Psoas muscle (tissue), 8 donors: ENCODE results near the gene ADAMTS8. TPM values are rescaled to one million over a fixed set of nuclear protein-coding genes. Genes with fewer than 3 reads are reported as not detected.

ENCODE experiments used
- ATAC-seq, 4 donors: fragments of 200-7000 bp; cut with Tn5 transposase; one replicate each; pipeline ENCODE4 v1.9.1; 2020; ENCODE audit warnings: moderate library complexity in 3 of 4, mild to moderate bottlenecking in 2 of 4
- DNase-seq, 2 donors: peaks; one replicate each; pipeline ENCODE4 v3.0.0-alpha.2; 2020
- H3K27ac ChIP-seq: fragments of 200-600 bp; one replicate; pipeline ENCODE4 v1.8.0; 2022
- H3K27me3 ChIP-seq, 3 donors: fragments of 200-600 bp in 1 of 3; one replicate each; pipeline versions ENCODE4 v1.6.1 to v1.8.0; 2013 to 2022; ENCODE audit warnings: low read length in 2 of 3, mild to moderate bottlenecking in 2 of 3, moderate library complexity in 1 of 3; ENCODE audit not compliant: insufficient read depth in 3 of 3
- H3K36me3 ChIP-seq, 2 donors: fragments of 200-600 bp in 1 of 2; one replicate each; pipeline versions ENCODE4 v1.6.1 to v1.8.0; 2013 to 2022; ENCODE audit warnings: low read depth in 1 of 2, mild to moderate bottlenecking in 1 of 2, moderate library complexity in 1 of 2; ENCODE audit not compliant: insufficient read depth in 1 of 2
- H3K4me1 ChIP-seq: fragments of 200-600 bp; one replicate; pipeline ENCODE4 v1.8.0; 2022
- H3K4me3 ChIP-seq: fragments of 200-600 bp; one replicate; pipeline ENCODE4 v1.8.0; 2022; ENCODE audit warnings: mild to moderate bottlenecking
- H3K9me3 ChIP-seq: fragments of 200-600 bp; one replicate; pipeline ENCODE4 v1.8.0; 2022
- WGBS, 3 donors: extraction: QIAGEN DNeasy Blood & Tissue Kit; methylation state at CpG; one replicate each; pipeline versions ENCODE4 v1.1.6 to v1.1.7; 2013; 5-methylcytosine and 5-hydroxymethylcytosine counted together
- intact Hi-C, 2 donors: fragments of 100-400 bp; cut with DNase I; formaldehyde crosslinking; loops; one replicate each; pipeline versions ENCODE4 v1.11.0 to v1.14.2; 2022
- polyA plus RNA-seq, 3 donors: library from polyadenylated mRNA; stranded (reverse); fragments of 200-250 nt; gene quantifications; one replicate each; pipeline ENCODE4 v1.2.3, GENCODE V29; 2013
- total RNA-seq, 4 donors: library from RNA; stranded (reverse); fragmentation: NEBNext Ultra II Directional in 2 of 4; extraction: Animal tissue kit (Norgen Biotek cat#: 25700) in 2 of 4; gene quantifications; one replicate each; pipeline versions ENCODE4 v1.2.1 to v1.2.4, GENCODE V29; 2021 to 2023
- TF ChIP-seq, protein P1 (sequence below): fragments of 200-600 bp; IDR thresholded peaks from one replicate; pipeline ENCODE4 v1.8.0; 2022; ENCODE audit warnings: antibody characterized with exemption
- donor health status: healthy with polysubstance abuse.
- donor health status: DM: no; HTN: no; CAD: no; lungs with moderate emphysema.
- donor health status: Bipolar disorder and iron deficiency.
- donor health status: healthy.
- donor health status: DM: yes; HTN: yes; CAD: no.
- donor health status: DM: no; HTN: no; CAD: no.
- donor health status: DM: no; HTN: no; CAD: no.
- donor health status: DM: yes; HTN: yes; CAD: no.

The ADAMTS8 gene
- total and polyA plus RNA-seq, 7 donors = 0.12 to 1.2 (median 0.32) TPM; not detected in 1

DNA sequence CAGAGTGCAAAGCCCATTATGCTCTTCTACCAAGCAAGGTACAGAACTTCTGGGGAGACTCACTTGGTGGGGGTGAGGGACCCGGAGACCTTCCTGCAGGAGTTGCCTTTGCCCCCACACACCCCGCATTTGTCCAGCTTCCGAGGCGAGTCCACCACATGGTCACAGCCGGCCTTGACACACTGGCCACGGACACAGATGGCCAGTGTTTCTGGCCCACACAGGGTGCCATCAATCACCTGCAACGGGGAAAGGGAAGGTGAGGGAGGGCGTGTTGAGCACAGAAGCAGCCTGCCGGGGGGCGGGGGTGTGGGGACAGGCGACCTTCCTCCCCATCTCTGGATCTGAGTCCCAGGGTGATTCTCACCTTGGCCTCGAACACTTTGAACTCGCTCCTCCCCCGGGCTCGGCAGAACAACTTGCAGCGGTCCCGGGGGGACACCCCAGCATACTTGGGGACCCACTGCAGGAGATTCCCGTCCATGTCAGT, 20.0 kb downstream of the ADAMTS8 start:
- Histone ChIP-seq H3K36me3 (no peaks in the 10 kb centered on the region), H3K4me1 (peaks cover 8% of the 10 kb centered on the region), H3K27ac (no peak overlapping the region), H3K9me3 (no peaks in the 10 kb centered on the region), H3K4me3 (no peak overlapping the region), H3K27me3 (peaks cover 0 to 3% (median 0%) of the 10 kb centered on the region in 3 donors)
- TF ChIP-seq, protein P1, sequence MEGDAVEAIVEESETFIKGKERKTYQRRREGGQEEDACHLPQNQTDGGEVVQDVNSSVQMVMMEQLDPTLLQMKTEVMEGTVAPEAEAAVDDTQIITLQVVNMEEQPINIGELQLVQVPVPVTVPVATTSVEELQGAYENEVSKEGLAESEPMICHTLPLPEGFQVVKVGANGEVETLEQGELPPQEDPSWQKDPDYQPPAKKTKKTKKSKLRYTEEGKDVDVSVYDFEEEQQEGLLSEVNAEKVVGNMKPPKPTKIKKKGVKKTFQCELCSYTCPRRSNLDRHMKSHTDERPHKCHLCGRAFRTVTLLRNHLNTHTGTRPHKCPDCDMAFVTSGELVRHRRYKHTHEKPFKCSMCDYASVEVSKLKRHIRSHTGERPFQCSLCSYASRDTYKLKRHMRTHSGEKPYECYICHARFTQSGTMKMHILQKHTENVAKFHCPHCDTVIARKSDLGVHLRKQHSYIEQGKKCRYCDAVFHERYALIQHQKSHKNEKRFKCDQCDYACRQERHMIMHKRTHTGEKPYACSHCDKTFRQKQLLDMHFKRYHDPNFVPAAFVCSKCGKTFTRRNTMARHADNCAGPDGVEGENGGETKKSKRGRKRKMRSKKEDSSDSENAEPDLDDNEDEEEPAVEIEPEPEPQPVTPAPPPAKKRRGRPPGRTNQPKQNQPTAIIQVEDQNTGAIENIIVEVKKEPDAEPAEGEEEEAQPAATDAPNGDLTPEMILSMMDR = no peak
- intact Hi-C loops = no loop called here
- DNase-seq (peak in 1 of 2 donors; percentile 25), ATAC-seq (no peak)
- 78 to 85% (median 80%) methylated on average over 18 of the region's 18 CpGs for WGBS, 3 donors

DNA sequence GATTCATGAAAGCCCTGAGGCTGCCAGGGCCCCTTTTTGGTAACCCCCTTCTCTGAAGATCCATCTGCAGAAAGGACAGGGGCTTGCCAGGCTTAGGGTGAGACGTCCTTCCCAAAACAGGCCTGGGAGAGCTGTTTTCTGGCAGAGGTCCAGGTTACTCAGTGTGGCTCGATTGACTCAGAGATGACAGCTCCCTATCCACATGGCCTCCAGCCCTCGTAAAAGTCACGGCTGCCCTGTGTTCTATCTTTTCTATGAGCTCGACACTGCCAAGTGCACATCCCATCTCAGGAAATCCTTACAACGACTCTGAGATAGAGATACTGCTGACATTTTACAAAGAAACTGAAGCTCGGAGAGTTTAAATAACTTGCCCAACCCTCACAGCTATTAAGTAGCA, 20.4 kb downstream of the ADAMTS8 start:
- H3K9me3 ChIP-seq = no peaks in the 10 kb centered on the region
- 35 to 54% (median 38%) methylated on average over 7 of the region's 7 CpGs for WGBS, 3 donors
- peaks cover 13% of the 10 kb centered on the region for H3K4me1 ChIP-seq
- H3K36me3 ChIP-seq = no peaks in the 10 kb centered on the region
- ATAC-seq = peak in 2 of 4 donors; percentile 26 to 57
- H3K27ac ChIP-seq = no peak overlapping the region
- TF ChIP-seq, protein P1 = no peak
- peaks cover 0 to 3% (median 0%) of the 10 kb centered on the region in 3 donors for H3K27me3 ChIP-seq
- intact Hi-C loops = no loop called here
- peak; percentile 45 to 52 for DNase-seq
- H3K4me3 ChIP-seq = no peak overlapping the region

DNA sequence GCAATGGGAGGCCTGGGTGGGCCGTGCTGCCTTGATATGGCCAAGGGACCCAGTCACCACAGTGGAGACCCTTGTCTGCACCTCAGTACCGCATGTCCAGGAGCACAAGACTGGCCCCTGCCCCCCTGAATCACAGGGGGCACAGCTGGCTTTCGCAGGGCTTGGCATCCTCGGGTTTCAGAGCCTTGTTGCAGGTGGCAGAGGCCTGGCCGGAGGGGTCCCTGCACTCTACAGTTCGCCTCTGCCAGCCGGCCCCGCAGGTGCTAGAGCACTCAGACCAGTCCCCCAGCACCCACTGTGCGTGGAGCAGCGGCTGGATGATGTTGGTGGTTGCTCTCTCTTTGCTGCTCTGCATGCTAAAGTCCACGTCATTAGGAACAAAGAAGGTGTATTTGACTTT, 23.0 kb downstream of the ADAMTS8 start:
- intact Hi-C loops = no loop called here
- ATAC-seq (no peak), DNase-seq (no peak)
- 88 to 91% (median 88%) methylated on average over 11 of the region's 11 CpGs for WGBS, 3 donors
- no peak overlapping the region for H3K4me3 ChIP-seq
- peaks cover 28% of the 10 kb centered on the region for H3K4me1 ChIP-seq
- peaks cover 0 to 3% (median 0%) of the 10 kb centered on the region in 3 donors for H3K27me3 ChIP-seq
- H3K9me3 ChIP-seq = no peaks in the 10 kb centered on the region
- TF ChIP-seq, protein P1 = no peak
- H3K36me3 ChIP-seq = no peaks in the 10 kb centered on the region
- no peak overlapping the region for H3K27ac ChIP-seq

DNA sequence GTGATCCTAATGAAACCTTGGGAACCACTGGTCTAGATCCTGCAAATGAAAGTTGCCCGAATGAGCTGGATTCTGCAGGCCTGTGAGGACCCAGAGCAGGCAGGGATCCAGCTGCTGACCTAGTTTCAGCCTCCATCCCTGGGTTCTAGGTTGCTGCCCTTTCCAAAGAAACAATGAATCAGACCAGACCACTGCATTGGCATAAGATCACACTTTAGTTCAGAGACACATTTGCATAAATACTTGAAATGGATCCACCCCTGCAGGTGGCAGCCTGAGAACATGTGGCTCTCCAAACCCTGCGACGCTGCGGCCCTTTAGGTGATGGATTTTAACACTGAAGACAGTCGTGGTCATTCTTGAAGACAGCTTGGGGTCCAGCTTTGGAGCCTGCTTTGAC, 23.7 kb downstream of the ADAMTS8 start:
- peaks cover 0 to 3% (median 0%) of the 10 kb centered on the region in 3 donors for H3K27me3 ChIP-seq
- no peak for ATAC-seq
- no peak overlapping the region for H3K27ac ChIP-seq

More for the DNA sequence above, 23.7 kb downstream of the ADAMTS8 start:
- 56 to 73% (median 65%) methylated on average over 5 of the region's 5 CpGs for whole genome bisulfite sequencing, 3 donors
- intact Hi-C loops = no loop called here
- Histone ChIP-seq H3K36me3 (no peaks in the 10 kb centered on the region), H3K4me3 (no peak overlapping the region), H3K9me3 (no peaks in the 10 kb centered on the region), H3K4me1 (peaks cover 29% of the 10 kb centered on the region)
- TF ChIP-seq, protein P1 = no peak
- no peak for DNase-seq
